ENCODE measurements around the gene KCTD17. TPM values are rescaled to one million over a fixed set of nuclear protein-coding genes. Genes with fewer than 3 reads are reported as not detected.

KCTD17 gene
- total RNA-seq, 1 donor from 2014 or later = 34.9 TPM

DNA sequence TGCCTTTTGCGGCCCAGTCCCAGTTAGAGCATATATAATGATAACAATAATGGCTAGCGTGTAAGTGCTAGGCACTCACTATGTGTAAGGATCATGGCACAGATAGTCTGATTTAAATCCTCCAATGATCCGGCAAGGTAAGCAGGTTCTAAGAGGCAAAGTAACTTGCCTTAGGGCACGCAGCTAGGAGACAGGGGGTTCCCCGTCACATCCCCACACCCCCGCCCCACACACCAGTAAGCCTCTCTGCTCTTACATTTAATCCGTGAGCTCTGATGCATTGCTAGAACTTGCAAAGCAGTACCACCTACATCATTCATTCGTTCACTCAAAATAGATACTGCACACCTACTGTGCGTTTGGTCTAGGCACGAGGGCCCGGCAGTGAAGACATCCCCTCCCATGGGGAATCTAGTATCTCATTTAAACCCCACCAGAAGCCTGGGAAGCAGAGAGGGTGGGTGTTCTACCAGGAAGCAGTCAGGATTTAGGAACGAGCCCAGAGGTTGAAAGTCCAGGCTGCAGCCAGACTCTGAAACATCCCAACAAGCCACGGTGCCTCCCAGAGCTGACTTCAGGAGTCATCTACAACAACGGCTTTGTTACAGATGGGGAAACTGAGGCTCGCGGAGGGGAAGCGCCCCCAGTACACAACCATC, 37.3 kb downstream of the KCTD17 start:
- Histone ChIP-seq H3K4me1 (no peaks in the 10 kb centered on the region), H3K9me3 (no peaks in the 10 kb centered on the region), H3K36me3 (no peaks in the 10 kb centered on the region), H3K4me3 (no peak overlapping the region), H3K27ac (no peak overlapping the region), H3K27me3 (no peaks in the 10 kb centered on the region)
- DNase-seq (ENCODE audit: low spot score in 2 of 2) = no peak
- TF ChIP-seq, protein P1, sequence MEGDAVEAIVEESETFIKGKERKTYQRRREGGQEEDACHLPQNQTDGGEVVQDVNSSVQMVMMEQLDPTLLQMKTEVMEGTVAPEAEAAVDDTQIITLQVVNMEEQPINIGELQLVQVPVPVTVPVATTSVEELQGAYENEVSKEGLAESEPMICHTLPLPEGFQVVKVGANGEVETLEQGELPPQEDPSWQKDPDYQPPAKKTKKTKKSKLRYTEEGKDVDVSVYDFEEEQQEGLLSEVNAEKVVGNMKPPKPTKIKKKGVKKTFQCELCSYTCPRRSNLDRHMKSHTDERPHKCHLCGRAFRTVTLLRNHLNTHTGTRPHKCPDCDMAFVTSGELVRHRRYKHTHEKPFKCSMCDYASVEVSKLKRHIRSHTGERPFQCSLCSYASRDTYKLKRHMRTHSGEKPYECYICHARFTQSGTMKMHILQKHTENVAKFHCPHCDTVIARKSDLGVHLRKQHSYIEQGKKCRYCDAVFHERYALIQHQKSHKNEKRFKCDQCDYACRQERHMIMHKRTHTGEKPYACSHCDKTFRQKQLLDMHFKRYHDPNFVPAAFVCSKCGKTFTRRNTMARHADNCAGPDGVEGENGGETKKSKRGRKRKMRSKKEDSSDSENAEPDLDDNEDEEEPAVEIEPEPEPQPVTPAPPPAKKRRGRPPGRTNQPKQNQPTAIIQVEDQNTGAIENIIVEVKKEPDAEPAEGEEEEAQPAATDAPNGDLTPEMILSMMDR (IDR thresholded peaks at IDR 0.05) = no peak
- intact Hi-C loops (cut with DNase I) = no loop called here

DNA sequence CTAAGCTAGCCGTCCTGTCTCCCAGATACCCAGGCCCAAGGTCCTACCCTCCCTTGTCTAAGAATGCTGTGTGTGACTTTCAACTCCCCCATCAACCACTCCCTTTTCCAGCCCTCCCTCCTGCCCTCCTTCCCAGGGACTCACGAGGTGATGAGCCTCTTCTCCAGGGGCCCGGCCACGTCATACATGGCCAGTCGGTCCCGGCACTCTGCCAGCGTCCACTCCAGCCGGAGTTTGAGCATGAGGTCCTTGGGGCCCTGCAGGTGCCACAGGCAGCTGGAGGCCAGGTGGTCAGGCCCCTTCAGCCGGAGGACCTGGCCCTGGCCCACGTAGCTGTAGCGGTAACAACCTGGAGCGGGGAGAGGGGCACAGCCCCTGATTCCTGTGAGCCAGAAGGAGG, 37.9 kb downstream of the KCTD17 start:
- no peak for DNase-seq (ENCODE audit: low spot score in 2 of 2)
- H3K27ac ChIP-seq = no peak overlapping the region
- no peaks in the 10 kb centered on the region for H3K4me1 ChIP-seq
- TF ChIP-seq, protein P1 (IDR thresholded peaks at IDR 0.05) = no peak
- intact Hi-C loops (cut with DNase I) = no loop called here
- no peaks in the 10 kb centered on the region for H3K27me3 ChIP-seq
- H3K4me3 ChIP-seq = no peak overlapping the region
- no peaks in the 10 kb centered on the region for H3K36me3 ChIP-seq
- H3K9me3 ChIP-seq = no peaks in the 10 kb centered on the region

DNA sequence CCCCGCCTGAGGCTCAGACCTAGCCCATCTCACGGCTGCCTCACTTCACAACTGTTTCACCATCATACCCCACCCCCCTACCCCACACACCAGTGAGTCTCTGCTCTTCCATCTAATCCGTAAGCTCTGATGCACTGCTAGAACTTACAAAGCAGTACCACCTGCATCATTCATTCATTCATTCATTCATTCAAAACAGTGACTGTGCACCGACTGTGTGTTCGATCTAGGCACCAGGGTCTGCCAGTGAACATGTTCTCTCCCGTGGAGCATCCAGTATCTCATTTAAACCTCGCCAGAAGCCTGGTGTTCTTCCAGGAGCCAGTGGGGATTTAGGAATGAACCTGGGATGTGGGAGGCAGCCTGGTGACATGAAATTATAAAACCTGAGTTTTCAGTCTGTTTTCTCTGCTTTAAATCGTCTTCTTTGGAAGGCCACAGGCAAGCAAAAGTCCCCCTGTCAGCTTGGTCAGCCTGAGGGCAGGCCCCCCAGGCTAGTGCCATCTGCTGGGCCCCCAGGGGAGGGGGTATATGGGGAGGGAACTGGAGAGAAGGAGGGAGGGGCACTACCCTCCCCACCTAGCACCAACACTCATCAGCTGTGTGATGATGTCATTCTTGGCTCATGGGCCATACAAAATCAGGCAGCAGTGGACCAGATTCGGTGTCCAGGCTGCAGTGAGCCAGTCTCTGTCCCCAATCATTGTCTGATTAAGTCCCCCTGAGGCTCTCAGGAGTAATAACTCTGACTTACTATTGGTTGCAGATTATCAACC, 39.6 kb downstream of the KCTD17 start:
- no peaks in the 10 kb centered on the region for H3K4me1 ChIP-seq
- TF ChIP-seq, protein P1 (IDR thresholded peaks at IDR 0.05) = no peak
- no peaks in the 10 kb centered on the region for H3K36me3 ChIP-seq
- no peaks in the 10 kb centered on the region for H3K9me3 ChIP-seq
- H3K27ac ChIP-seq = no peak overlapping the region
- H3K4me3 ChIP-seq = no peak overlapping the region
- DNase-seq (ENCODE audit: low spot score in 2 of 2) = no peak
- H3K27me3 ChIP-seq = peaks cover 4% of the 10 kb centered on the region
- intact Hi-C loops (cut with DNase I) = no loop called here

DNA sequence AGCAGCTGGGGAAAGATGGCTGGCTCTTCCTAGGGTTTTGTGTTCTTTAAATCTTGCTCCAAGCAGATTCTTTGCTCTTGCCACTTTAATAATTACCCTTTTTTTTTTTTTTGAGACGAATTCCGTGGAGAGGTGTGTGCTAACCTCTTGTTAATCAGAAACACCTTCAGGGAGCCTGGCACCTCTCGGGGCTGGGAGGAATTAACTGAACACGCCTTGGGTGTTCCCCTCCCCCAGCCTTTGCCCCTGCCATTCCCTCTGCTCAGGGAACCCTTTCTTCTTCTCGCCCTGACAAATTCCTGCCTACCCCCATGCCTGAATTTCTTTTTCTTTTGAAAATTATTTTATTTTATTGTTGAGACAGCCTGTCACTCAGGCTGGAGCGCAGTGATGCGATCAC, 40.5 kb downstream of the KCTD17 start:
- H3K27ac ChIP-seq = no peak overlapping the region
- H3K4me3 ChIP-seq = no peak overlapping the region
- intact Hi-C loops (cut with DNase I) = no loop called here
- no peak for DNase-seq (ENCODE audit: low spot score in 2 of 2)
- no peaks in the 10 kb centered on the region for H3K9me3 ChIP-seq
- H3K36me3 ChIP-seq = no peaks in the 10 kb centered on the region
- H3K4me1 ChIP-seq = no peaks in the 10 kb centered on the region
- H3K27me3 ChIP-seq = peaks cover 4% of the 10 kb centered on the region
- TF ChIP-seq, protein P1 (IDR thresholded peaks at IDR 0.05) = no peak

DNA sequence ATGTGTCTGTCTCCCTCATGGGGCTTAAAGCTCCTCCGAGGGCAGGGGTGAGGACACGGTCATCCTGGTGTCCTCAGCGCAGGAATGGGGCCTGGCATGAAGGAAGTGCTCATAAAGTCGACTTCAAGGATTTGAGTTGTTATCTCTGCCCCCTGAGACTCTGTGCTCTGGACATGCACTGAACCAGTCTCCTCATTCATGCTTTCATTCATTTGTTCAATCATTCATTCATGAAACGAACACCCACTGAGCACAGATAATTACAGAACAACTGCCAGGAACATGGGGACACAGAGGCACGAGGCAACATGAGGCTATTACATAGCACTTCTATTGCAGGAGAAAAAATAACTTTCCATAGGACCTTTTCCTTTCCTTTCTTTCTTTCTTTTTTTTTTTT, 41.5 kb downstream of the KCTD17 start:
- TF ChIP-seq, protein P1 (IDR thresholded peaks at IDR 0.05) = no peak
- peaks cover 4% of the 10 kb centered on the region for H3K27me3 ChIP-seq

More for the DNA sequence above, 41.5 kb downstream of the KCTD17 start:
- no peaks in the 10 kb centered on the region for H3K9me3 ChIP-seq
- H3K36me3 ChIP-seq = no peaks in the 10 kb centered on the region
- no peak overlapping the region for H3K27ac ChIP-seq
- no peak overlapping the region for H3K4me3 ChIP-seq
- intact Hi-C loops (cut with DNase I) = no loop called here
- no peaks in the 10 kb centered on the region for H3K4me1 ChIP-seq
- no peak for DNase-seq (ENCODE audit: low spot score in 2 of 2)
